Tongue (tissue), 2 donors: Measurements from ENCODE around the gene BHLHA9. TPM values are rescaled to one million over a fixed set of nuclear protein-coding genes. Genes with fewer than 3 reads are reported as not detected.
A peak's percentile ranks its signal among the peaks of the same experiment; 100 is the strongest.

Source experiments
- DNase-seq: peaks from one replicate; pipeline ENCODE4 v3.0.0-alpha.2; 2015
- total RNA-seq: library from RNA; depleted of rRNA; stranded (reverse); fragments of >200 nt; gene quantifications from one replicate; pipeline ENCODE4 v1.2.3, GENCODE V29; 2014

BHLHA9 gene
- total RNA-seq, 1 donor from 2014 or later = not detected

- no peak for DNase-seq
Observed at GRCh38 chr17:1256699-1257098, 13.5 kb upstream of the BHLHA9 start.

GRCh38 chr17:1260086-1260769 lies 10.0 kb upstream of the BHLHA9 start:
- DNase-seq = peak; percentile 34

- DNase-seq = no peak
Observed at GRCh38 chr17:1260770-1261161, 9.5 kb upstream of the BHLHA9 start.

GRCh38 chr17:1264196-1264595 lies 6.0 kb upstream of the BHLHA9 start:
- no peak for DNase-seq

DNA sequence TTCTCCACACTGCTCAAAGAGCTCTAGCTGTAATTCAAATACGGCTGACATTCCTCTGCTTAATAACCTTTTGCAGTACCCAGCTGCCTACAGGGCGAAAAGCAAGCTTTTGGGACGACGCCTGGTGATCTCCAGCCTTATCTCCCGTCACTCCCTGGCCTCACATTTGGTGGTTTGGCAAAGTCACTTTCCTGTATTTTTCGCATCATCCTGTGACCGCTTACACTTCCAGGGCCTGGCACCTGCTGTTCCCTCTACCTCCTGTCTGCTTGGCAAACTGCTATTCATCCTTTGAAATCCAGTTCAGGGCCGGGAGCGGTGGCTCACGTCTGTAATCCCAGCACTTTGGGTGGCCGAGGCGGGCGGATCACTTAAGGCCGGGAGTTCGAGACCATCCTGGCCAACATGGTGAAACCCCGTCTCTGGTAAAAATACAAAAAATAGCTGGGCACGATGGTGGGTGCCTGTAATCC lies 2.7 kb upstream of the BHLHA9 start:
- peak; percentile 34 for DNase-seq

- DNase-seq = no peak
Observed at GRCh38 chr17:1271030-1271423, 783 bp downstream of the BHLHA9 start.

DNA sequence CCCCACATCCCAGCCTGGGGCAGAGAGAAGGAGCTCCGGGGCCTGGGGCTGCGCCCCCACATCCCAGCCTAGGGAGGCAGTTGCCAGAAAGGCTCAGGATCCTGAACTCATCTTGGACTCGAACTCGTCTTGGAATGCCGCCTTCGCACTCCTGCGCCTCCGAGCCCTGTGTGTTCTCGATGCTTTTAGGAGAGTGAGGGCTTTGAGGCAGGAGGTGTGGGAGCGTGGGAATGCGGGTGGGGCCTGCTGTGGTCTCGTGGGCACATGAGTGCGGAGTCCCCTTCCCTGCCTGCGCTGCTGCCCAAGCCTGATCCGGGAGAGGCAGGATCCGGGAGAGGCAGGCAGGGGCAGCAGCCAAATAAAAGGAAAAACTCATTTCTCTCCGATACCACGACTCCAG lies 1.2 kb downstream of the BHLHA9 start:
- DNase-seq = no peak

- no peak for DNase-seq
Observed at GRCh38 chr17:1272701-1273100, 2.5 kb downstream of the BHLHA9 start.

DNA sequence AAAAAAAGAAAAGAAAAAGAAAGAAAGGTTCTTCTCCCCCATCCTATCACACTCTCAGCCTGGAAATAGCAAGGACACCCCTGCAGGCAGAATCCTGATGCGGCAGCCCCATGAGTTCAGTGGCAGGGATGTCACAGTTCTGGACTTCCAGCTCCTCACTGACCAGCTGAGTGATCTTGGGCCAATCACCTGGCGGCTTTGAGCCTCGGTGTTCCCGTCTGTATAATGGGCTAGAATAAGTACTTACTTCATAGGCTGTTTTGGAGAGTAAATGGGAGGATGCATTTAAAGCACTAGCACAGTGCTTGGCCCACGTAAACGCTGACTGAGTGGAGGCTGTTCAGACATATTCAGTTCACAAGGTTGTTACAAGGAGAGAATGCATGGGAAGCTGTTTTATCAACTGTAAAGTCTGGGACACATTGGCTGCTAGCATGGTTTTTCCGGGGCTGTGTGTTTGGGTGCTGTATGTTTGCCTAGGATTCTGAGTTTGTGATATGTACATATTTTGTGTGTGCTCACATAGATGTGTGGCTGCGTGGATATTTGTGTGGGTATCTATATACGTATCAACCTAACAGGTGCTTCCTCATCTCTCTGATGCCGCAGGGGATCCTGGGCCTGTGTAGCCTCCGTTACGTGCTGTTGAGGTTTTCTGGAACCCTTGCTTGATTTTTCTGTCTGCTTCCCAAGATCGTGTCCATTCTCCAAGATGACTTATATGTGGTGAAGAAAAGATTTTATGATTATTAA lies 3.4 kb downstream of the BHLHA9 start:
- no peak for DNase-seq

GRCh38 chr17:1274245-1274608 lies 4.0 kb downstream of the BHLHA9 start:
- no peak for DNase-seq

DNA sequence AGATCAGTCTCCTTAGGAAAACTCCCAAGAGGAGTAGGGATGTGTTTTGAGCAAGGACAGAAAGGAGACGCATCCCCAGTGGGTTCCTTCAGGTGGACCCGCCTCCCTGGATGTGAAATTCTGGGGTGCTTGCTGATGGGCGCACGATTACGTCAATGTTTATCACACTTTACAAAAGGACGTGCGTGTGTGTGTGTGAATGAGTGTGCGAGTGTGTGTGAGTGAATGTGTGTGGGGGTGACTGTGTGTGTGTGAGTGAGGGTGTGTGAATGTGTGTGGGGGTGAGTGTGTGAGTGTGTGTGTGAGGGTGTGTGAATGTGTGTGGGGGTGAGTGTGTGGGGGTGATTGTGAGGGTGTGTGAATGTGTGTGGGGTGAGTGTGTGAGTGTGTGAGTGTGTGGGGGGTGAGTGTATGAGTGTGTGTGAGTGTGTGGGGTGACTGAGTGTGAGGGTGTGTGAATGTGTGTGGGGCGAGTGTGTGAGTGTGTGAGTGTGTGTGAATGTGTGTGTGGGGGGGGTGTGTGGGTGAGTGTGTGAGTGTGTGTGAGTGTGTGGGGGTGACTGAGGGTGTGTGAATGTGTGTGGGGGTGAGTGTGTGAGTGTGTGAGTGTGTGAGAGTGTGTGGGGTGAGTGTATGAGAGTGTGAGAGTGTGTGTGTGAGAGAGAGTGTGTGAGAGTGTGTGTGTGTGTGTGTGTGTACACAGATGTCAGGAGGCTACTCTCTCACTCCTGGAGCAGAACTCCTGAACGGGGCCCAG lies 5.1 kb downstream of the BHLHA9 start:
- no peak for DNase-seq

GRCh38 chr17:1275962-1276736 lies 5.9 kb downstream of the BHLHA9 start:
- peak; percentile 69 for DNase-seq

GRCh38 chr17:1280652-1281051 lies 10.4 kb downstream of the BHLHA9 start:
- DNase-seq = no peak

DNA sequence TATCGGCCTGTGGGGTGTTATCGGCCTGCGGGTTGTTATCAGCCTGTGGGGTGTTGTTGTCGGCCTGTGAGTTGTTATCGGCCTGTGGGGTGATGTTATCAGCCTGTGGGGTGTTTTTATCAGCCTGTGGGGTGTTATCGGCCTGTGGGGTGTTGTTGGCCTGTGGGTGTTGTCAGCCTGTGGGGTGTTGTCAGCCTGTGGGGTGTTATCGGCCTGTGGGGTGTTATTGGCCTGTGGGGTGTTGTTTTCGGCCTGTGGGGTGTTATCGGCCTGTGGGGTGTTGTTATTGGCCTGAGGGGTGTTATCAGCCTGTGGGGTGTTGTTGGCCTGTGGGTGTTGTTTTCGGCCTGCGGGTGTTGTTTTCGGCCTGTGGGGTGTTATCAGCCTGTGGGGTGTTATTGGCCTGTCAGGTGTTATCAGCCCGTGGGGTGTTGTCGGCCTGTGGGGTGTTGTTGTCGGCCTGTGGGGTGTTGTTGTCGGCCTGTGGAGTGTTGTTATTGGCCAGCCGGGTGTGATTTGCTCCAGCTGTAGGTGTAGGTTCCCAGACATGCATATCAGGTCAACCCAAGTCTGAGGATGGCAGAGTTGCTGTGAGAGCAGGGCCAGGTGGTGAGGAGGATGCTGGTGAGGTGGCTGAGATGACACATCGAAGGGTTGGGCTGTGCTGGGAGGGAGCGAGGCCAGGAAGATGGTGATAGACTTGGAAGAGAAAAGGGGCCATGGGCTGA lies 16.3 kb downstream of the BHLHA9 start:
- no peak for DNase-seq

- no peak for DNase-seq
Observed at GRCh38 chr17:1289695-1290094, 19.5 kb downstream of the BHLHA9 start.

- no peak for DNase-seq
Observed at GRCh38 chr17:1290676-1291075, 20.4 kb downstream of the BHLHA9 start.

- no peak for DNase-seq
Observed at GRCh38 chr17:1294157-1294717, 24.0 kb downstream of the BHLHA9 start.

- peak; percentile 27 for DNase-seq
Observed at GRCh38 chr17:1298606-1299005, 28.4 kb downstream of the BHLHA9 start.

GRCh38 chr17:1299552-1300370 lies 29.5 kb downstream of the BHLHA9 start:
- DNase-seq = no peak

GRCh38 chr17:1300371-1300905 lies 30.2 kb downstream of the BHLHA9 start:
- DNase-seq = no peak
